Kidney epithelial cell (primary cell): ENCODE measurements around the gene CHD1. TPM values are rescaled to one million over a fixed set of nuclear protein-coding genes. Genes with fewer than 3 reads are reported as not detected.

Source experiments
- DNase-seq: peaks from one replicate; pipeline ENCODE4 v3.0.0-alpha.2; 2010; ENCODE audit warnings: low read depth
- H3K27me3 ChIP-seq: 2 replicates; pipeline ENCODE4 v1.6.0; 2011; ENCODE audit warnings: low read length; ENCODE audit not compliant: control insufficient read depth, insufficient read depth
- H3K36me3 ChIP-seq: 2 replicates; pipeline ENCODE4 v1.5.1; 2011; ENCODE audit warnings: low read length; ENCODE audit not compliant: control insufficient read depth, insufficient read depth
- H3K4me3 ChIP-seq: 2 replicates; pipeline ENCODE4 v1.5.1; 2011; ENCODE audit warnings: low read depth, mild to moderate bottlenecking, control low read depth, low read length
- total RNA-seq: library from RNA; depleted of rRNA; stranded (reverse); fragments of >200 nt; gene quantifications from 2 replicates; pipeline ENCODE4 v1.2.3, GENCODE V29; 2015
- TF ChIP-seq, protein P1 (sequence below): IDR thresholded peaks from 2 replicates; pipeline ENCODE4 v1.5.1; 2011; ENCODE audit warnings: mild to moderate bottlenecking, moderate library complexity, low read length, control low read depth, inconsistent platforms; ENCODE audit not compliant: insufficient read depth, poor library complexity, severe bottlenecking

The CHD1 gene
- total RNA-seq, 1 donor from 2014 or later: 43.7 TPM

- no peaks in the 10 kb centered on the region for H3K27me3 ChIP-seq
- TF ChIP-seq, protein P1, sequence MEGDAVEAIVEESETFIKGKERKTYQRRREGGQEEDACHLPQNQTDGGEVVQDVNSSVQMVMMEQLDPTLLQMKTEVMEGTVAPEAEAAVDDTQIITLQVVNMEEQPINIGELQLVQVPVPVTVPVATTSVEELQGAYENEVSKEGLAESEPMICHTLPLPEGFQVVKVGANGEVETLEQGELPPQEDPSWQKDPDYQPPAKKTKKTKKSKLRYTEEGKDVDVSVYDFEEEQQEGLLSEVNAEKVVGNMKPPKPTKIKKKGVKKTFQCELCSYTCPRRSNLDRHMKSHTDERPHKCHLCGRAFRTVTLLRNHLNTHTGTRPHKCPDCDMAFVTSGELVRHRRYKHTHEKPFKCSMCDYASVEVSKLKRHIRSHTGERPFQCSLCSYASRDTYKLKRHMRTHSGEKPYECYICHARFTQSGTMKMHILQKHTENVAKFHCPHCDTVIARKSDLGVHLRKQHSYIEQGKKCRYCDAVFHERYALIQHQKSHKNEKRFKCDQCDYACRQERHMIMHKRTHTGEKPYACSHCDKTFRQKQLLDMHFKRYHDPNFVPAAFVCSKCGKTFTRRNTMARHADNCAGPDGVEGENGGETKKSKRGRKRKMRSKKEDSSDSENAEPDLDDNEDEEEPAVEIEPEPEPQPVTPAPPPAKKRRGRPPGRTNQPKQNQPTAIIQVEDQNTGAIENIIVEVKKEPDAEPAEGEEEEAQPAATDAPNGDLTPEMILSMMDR: no peak
- no peak overlapping the region for H3K4me3 ChIP-seq
- no peak for DNase-seq
- H3K36me3 ChIP-seq: no peaks in the 10 kb centered on the region
Observed at GRCh38 chr5:98941131-98941883, 12.5 kb upstream of the CHD1 start.

DNA sequence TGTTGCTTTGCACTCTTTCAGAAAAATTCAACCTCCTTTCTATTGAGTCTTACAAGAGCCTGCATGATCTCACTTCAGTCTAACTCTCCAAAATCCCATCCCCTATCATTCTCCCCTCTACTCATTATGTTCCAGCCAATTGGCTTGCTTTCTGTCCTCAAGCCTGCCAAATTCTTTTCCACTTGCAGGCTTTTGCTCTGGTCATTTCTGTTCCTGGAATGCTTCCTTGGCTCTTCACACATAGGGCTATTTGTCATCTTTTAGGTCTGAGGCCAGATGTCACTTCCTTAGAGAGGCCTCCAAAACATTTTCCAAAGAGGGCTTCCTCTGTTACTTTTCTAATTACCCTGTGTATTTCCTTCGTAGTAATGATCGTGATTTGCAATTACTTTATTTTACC, 11.8 kb upstream of the CHD1 start:
- no peak for DNase-seq
- Histone ChIP-seq H3K36me3 (no peaks in the 10 kb centered on the region), H3K4me3 (no peak overlapping the region), H3K27me3 (no peaks in the 10 kb centered on the region)
- TF ChIP-seq, protein P1: no peak

- no peaks in the 10 kb centered on the region for H3K36me3 ChIP-seq
- H3K27me3 ChIP-seq: no peaks in the 10 kb centered on the region
- no peak for DNase-seq
- TF ChIP-seq, protein P1: no peak
- no peak overlapping the region for H3K4me3 ChIP-seq
Observed at GRCh38 chr5:98938464-98938863, 9.7 kb upstream of the CHD1 start.

DNA sequence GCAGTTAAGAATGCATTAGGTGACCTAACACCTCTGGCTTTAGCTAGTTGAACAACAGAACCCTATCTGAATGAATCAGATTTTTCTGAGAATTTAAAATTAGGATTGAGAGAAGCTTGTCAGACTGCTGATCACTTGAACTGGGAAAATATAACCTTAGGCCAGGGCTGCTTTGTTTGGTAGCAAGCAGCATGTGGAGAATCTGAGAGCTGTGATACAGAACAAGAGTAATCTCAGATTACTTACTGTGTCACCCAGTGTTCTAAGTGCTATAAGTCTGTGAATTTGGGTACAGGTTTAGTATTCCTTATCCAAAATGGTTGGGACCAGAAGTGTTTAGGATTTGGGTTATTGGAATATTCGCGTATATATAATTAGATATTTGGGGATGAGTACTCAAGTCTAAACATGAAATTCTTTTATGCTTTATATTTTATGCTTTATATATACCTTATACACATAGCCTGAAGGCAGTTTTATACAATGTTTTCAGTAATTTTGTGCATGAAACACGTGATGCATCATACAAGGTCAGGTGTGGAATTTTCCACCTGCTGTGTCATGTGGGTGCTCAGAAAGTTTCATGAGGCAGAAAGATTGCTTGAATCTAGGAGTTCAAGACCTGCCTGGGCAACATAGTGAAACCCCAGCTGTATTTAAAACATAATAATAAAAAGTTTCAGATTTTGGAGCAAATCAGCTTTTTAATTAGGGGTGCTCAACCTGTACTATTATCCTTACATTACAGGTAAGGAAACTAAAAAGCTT, 8.3 kb upstream of the CHD1 start:
- H3K27me3 ChIP-seq: no peaks in the 10 kb centered on the region
- H3K4me3 ChIP-seq: no peak overlapping the region
- H3K36me3 ChIP-seq: no peaks in the 10 kb centered on the region
- no peak for DNase-seq
- TF ChIP-seq, protein P1: no peak

DNA sequence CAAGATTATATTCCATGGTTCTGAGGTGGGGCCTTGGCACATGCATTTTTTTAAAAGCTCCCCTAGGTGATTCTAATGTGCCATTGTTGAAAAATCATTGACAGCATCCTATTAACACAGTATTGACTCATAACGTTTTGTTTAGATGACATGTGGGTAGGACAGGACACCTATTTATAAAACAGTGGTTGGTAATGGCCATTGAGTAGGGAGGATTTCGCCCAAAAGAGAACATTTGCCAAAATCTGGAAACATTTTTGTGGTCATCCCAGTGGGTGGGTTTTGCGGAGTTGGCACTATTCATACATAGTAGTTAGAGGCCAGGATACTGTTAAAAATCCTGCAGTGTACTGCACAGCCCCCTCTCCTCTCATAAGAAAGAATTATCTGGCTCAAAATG, 6.4 kb upstream of the CHD1 start:
- TF ChIP-seq, protein P1: no peak
- DNase-seq: no peak
- H3K27me3 ChIP-seq: no peaks in the 10 kb centered on the region
- no peaks in the 10 kb centered on the region for H3K36me3 ChIP-seq
- no peak overlapping the region for H3K4me3 ChIP-seq
